SJSA1 (cell line): ENCODE data around the gene GLRX. TPM values are rescaled to one million over a fixed set of nuclear protein-coding genes. Genes with fewer than 3 reads are reported as not detected.
A peak's percentile ranks its signal among the peaks of the same experiment; 100 is the strongest.
"Not testable (repeated sequence)": the region's sequence is repeated elsewhere in the genome, so short reads cannot be mapped to it uniquely, and the experiment has no call there.

Experiments
- DNase-seq, 2 experiments: peaks; one replicate each; pipeline ENCODE4 v3.0.0-alpha.2; 2015 to 2020; ENCODE audit warnings: low spot score in 2 of 2, low read depth in 1 of 2
- H3K27ac ChIP-seq: fragments of 250-450 bp; sonication (Bioruptor Pico); 2 replicates; pipeline ENCODE4 v1.5.1; 2020; ENCODE audit warnings: mild to moderate bottlenecking, moderate library complexity
- H3K27me3 ChIP-seq: fragments of 250-450 bp; sonication (Bioruptor Pico); replicated peaks from 2 replicates; pipeline ENCODE4 v1.5.1; 2020; ENCODE audit warnings: mild to moderate bottlenecking, moderate library complexity
- H3K36me3 ChIP-seq: fragments of 250-450 bp; sonication (Bioruptor Pico); 2 replicates; pipeline ENCODE4 v1.5.1; 2020; ENCODE audit warnings: mild to moderate bottlenecking
- H3K4me1 ChIP-seq: fragments of 250-450 bp; sonication (Bioruptor Pico); replicated peaks from 2 replicates; pipeline ENCODE4 v1.6.1; 2021; ENCODE audit warnings: mild to moderate bottlenecking
- H3K4me3 ChIP-seq: fragments of 250-450 bp; sonication (Bioruptor Pico); 2 replicates; pipeline ENCODE4 v1.5.1; 2020; ENCODE audit warnings: mild to moderate bottlenecking
- H3K9me3 ChIP-seq: fragments of 250-450 bp; sonication (Bioruptor Pico); replicated peaks from 2 replicates; pipeline ENCODE4 v1.5.1; 2020; ENCODE audit warnings: mild to moderate bottlenecking
- total RNA-seq: library from RNA; depleted of rRNA; stranded (reverse); fragments of >200 nt; shearing (Covaris generic); gene quantifications from 2 replicates; pipeline ENCODE4 v1.2.3, GENCODE V29; 2014

The GLRX gene
- total RNA-seq, 1 experiment from 2014 or later: 18.1 TPM

DNA sequence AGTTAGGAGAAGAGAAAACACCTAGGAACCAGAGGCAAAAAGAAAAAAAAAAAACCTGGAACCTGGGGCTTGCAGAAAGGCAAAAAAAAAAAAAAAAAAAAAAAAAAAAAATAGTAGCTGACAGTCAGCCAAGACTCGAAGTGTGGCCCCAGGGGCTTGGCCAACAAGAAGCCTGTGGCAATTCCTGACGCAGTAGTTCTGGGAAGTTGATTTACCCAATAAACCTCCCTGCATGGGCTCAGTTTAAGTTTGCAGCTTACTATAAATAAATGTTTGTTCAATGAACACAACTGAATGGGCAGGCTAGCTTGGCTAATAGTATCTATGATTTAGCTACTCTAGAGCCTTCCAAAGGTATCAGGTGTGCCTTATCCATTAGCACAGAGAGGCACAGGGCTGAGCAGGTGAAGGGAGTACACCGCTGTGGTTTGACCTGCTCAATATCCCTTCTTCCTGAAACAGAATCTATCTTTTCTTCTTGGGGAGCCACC lies 21.3 kb upstream of the GLRX start:
- Histone ChIP-seq H3K27me3 (no peaks in the 10 kb centered on the region), H3K9me3 (no peaks in the 10 kb centered on the region), H3K27ac (no peak overlapping the region), H3K4me1 (peaks cover 9% of the 10 kb centered on the region), H3K4me3 (no peak overlapping the region), H3K36me3 (no peaks in the 10 kb centered on the region)
- DNase-seq: no peak

DNA sequence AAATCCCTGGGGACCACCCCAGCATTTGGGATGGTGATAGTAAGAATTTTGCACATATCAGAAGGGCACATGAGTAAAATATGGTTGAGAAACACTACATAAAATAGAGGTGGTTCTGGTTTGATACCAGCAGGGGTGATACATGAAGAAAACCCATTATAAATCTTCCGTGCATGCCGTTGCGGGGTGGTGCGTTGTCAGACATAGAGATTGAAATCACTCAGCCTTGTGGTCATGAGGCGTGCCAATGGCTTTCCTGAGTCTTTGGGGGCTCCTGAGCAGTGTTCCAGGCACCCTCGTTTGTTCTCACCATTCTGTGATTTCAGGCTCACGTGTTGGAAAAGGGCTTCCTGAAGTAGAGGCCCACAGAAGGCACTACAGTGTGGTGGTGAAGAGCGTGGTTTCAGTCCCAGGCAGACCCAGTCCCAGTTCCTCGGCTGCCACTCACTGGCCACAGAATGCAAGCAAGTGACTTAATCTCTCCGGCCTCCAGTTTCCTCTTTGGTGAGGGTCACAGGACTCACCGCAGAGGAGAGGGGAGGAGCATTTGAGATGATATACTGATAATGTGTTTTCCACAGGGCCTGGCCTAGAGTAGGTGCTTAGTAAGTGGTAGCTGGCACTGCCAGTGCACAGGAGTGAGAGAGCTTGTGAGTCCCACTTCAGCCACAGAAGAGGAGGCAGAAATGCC lies 20.5 kb upstream of the GLRX start:
- H3K36me3 ChIP-seq: no peaks in the 10 kb centered on the region
- DNase-seq: peak; percentile 76 to 81
- H3K4me3 ChIP-seq: no peak overlapping the region
- H3K9me3 ChIP-seq: no peaks in the 10 kb centered on the region
- H3K4me1 ChIP-seq: peaks cover 9% of the 10 kb centered on the region
- no peaks in the 10 kb centered on the region for H3K27me3 ChIP-seq
- H3K27ac ChIP-seq: peak overlapping the region; percentile 3

DNA sequence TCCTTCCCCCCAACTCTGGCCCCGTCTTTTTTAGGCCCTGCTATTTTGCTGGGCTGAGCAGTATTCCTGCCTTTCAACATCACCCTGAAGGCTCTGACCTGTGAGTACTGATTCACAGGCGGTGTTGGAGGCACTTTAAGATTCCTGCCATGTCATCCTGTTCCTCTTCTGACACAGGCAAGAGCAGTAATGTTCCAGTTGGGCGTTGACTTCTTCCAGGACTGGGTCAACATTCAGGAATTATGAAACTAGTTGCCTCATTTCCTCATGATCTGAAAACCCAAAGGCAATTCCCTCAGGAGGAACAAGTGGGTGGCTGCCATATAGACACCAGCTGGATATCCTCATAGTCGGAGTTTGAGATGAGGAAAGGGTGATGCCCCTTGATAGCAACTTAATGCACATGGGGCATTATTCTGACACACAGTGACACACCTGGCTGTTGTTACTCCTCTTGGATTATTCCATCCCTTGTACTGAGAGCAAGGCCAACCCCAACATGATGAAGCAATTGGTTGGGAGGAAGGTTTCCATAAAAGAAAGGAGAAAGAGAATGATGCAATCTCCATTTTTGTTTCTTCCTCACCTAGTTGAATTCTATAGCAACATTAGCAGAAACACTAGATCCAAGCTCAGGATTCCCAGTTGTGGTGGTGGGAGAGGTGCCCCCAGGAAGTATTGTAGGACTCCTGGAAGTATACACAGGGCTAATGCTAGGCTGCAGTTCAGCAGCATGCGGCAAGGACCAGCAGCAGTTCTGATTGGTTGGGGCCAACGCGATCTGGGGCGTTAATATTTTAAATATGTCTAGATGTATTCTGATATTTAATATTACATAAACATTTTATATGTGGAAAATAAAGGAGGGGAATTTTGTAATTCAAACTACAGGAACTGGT lies 19.6 kb upstream of the GLRX start:
- H3K4me3 ChIP-seq: no peak overlapping the region
- no peaks in the 10 kb centered on the region for H3K36me3 ChIP-seq
- H3K27ac ChIP-seq: no peak overlapping the region
- peaks cover 9% of the 10 kb centered on the region for H3K4me1 ChIP-seq
- no peaks in the 10 kb centered on the region for H3K27me3 ChIP-seq
- no peaks in the 10 kb centered on the region for H3K9me3 ChIP-seq
- DNase-seq: no peak

DNA sequence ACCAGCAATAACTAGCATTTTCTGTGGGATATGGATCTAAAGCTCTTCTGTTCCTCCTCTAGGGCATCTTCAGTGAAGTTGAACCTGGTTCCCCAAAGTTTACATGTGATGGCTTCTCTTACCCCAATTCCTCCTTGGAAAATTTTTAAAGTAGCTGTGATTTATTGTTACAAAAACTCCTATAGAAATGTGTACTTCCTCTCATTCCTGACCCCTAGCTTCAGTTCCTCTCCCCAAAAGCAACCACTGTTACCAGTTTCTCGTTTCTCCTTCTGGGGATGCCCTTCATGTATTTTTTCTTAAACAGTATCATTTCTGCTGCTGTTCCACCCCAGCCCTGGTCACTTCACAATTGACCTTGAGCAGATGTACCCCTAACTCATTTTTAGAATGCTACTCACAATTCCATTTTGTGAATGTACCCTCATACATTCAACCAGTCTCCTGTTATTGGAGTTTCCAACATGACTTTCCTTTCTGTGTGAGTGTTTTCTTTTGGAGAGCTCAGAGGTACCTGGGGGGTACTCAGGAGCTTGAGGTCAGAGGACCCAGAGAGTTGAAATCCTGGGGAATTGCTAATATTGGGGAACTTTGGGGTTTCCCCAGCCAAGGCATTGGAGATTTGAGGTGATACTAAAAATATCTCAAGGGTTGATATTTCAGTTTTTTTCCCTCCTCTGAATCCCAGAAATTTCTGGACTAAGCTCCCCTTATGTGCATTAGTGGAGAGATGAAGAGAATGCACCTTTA lies 18.6 kb upstream of the GLRX start:
- no peaks in the 10 kb centered on the region for H3K9me3 ChIP-seq
- H3K4me3 ChIP-seq: no peak overlapping the region
- H3K27ac ChIP-seq: no peak overlapping the region
- no peak for DNase-seq
- H3K36me3 ChIP-seq: no peaks in the 10 kb centered on the region
- H3K27me3 ChIP-seq: no peaks in the 10 kb centered on the region
- H3K4me1 ChIP-seq: peaks cover 14% of the 10 kb centered on the region

DNA sequence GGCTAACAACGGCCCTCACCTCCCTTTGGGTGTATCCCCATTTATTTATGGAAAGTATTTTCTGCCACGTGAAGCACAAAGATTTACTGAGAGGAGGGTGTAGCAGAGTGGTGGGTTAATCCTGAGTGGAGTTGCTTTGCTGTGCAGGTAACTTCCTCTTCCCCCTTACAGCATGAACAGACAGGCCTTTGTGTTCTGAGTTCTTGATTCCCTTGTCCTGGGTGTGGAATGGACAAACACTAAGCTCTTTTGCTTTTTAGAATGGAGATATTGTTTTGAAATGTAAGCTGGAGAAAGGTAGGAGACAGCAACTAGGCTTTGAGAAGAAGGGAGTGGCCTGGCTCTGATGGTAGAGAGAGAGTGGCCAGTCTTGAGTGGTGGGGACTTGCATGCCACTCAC lies 17.1 kb upstream of the GLRX start:
- Histone ChIP-seq H3K4me3 (no peak overlapping the region), H3K27me3 (no peaks in the 10 kb centered on the region), H3K36me3 (no peaks in the 10 kb centered on the region), H3K4me1 (peaks cover 25% of the 10 kb centered on the region), H3K27ac (no peak overlapping the region), H3K9me3 (no peaks in the 10 kb centered on the region)
- no peak for DNase-seq

DNA sequence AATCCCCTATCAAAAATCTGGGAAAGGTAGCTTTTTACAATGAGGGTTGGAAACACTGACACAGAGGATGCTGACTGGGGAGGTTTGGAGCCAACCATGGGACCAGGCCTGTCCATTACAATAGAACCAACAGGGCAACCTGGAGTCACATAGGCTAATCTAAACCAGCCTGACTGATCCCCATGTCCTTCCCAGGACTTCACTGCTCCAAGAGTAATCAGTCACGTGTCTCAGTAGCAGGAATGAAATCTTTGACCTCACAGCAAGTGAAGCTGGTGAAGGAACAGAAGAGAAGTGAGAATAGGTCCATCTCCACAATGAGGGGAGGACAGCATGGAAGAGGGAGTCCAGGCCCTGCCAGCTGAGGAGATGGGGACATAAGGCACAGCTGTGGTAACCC lies 16.0 kb upstream of the GLRX start:
- Histone ChIP-seq H3K36me3 (no peaks in the 10 kb centered on the region), H3K27ac (no peak overlapping the region), H3K9me3 (no peaks in the 10 kb centered on the region), H3K4me3 (no peak overlapping the region), H3K27me3 (no peaks in the 10 kb centered on the region), H3K4me1 (peaks cover 33% of the 10 kb centered on the region)
- no peak for DNase-seq

DNA sequence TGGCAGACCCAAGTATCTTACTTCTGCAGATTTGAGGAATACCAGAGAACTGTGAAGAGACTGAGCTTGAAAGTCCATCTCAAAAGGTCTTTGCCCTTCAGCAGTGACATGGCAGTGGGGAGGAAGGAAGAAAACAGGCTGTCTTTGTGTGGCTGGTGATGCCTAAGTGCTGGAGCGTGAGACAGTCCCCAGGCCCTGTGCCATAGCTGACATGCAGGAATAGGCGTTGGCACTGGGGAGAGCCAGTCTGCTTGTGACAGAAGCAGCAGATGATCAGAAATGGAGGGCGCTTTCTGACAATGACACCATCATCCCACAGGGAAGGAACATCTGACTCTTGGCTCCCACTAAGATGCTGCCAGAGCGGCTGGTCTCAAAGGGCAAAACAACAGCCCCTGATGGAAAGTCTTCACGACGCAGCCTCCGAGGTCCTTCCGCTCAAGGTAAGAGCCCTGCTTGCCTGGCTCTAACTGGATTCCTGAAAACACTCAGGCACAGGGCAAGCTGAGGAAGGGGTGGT lies 15.5 kb upstream of the GLRX start:
- Histone ChIP-seq H3K4me1 (peaks cover 28% of the 10 kb centered on the region), H3K4me3 (no peak overlapping the region), H3K27me3 (no peaks in the 10 kb centered on the region), H3K36me3 (no peaks in the 10 kb centered on the region), H3K27ac (no peak overlapping the region), H3K9me3 (no peaks in the 10 kb centered on the region)
- no peak for DNase-seq

DNA sequence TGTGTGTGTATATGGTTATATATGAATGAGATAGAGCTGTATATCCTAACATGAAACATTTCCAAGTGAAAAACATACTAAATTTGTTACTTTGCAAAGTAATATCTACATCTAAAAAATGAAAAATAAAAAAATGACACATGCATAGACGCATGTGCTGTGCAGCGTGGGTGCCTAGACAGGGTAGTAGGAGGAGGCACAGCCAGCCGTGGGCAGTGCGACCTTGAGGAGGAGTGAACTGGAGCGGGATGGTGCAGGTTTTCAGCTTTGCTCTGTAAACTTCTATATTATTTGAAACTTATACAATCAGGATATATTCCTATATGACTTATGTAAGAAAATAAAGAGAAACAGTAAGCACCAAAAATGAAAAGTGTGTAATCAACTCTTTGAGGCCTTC lies 15.0 kb upstream of the GLRX start:
- H3K4me1 ChIP-seq: peaks cover 24% of the 10 kb centered on the region
- H3K36me3 ChIP-seq: no peaks in the 10 kb centered on the region
- H3K27ac ChIP-seq: no peak overlapping the region
- no peaks in the 10 kb centered on the region for H3K27me3 ChIP-seq
- DNase-seq: no peak
- H3K9me3 ChIP-seq: no peaks in the 10 kb centered on the region
- H3K4me3 ChIP-seq: no peak overlapping the region

DNA sequence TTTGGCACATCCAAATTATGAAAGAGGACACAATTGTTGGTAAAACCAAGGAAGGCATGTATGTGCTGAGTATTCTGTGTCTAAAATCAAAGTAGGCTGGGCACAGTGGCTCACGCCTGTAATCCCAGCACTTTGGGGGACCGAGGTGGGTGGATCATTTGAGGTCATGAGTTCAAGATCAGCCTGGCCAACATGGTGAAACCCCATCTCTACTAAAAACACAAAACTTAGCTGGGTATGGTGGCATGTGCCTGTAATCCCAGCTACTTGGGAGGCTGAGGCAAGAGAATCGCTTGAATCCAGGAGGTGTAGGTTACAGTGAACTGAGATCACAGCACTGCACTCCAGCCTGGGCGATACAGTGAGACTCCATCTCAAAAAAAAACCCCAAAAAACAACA lies 14.4 kb upstream of the GLRX start:
- H3K27ac ChIP-seq, H3K9me3 ChIP-seq, H3K27me3 ChIP-seq, DNase-seq, H3K36me3 ChIP-seq, H3K4me3 ChIP-seq: not testable (repeated sequence)
- H3K4me1 ChIP-seq: peaks cover 24% of the 10 kb centered on the region

DNA sequence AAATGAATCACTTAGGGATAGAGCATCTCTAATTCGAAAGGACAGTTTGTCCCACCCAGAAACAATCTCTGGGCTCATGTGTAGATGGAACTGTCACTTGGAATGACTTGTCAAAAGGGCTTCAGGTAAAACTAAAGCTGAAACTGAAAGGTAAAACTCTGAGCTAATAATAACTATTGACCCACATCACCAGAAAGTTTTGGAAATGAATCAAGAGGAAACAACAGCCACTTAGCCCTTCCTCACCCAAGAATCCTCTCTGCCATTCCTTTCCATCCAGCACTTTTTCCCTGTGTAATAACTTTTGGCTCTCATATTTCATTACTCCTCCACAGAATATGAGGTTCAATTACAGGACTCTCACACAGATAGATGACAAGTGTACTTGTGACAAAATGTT lies 14.0 kb upstream of the GLRX start:
- DNase-seq: no peak
- H3K27me3 ChIP-seq: no peaks in the 10 kb centered on the region
- H3K9me3 ChIP-seq: no peaks in the 10 kb centered on the region
- peaks cover 24% of the 10 kb centered on the region for H3K4me1 ChIP-seq
- no peak overlapping the region for H3K4me3 ChIP-seq
- H3K36me3 ChIP-seq: no peaks in the 10 kb centered on the region
- no peak overlapping the region for H3K27ac ChIP-seq

DNA sequence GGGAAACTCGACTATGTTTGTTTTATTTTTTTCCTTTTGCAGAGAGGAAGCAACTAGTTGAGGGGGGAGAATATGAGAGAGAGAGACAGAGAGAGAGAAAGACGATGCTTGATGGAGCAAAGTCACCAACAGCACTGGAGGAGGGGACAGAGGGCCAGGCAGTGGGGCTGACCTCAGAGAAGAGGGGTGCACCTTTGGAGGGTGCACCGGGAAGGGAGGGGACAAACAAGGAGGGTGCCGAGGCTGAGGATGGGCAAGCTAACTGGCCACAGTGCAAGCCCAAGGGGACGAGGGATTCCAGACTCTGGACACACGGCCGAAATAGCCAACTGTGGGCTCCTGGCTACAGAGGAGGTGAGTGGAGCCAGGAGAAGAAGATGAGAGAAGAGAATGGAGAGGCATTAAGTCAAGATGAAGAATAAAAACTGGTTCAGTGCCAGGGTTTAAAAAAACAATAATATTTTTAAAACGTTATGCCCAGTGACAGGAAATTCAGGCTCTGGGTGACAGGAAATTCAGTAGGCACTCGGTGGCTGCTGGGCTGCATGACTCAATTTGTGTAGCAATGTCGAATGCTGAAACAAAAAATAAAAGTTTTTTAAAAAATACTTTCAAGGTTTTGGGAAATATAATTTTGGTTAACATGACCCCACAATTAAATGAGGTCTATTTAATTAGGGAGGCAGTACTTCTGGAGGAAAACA lies 13.3 kb upstream of the GLRX start:
- H3K27me3 ChIP-seq: no peaks in the 10 kb centered on the region
- no peaks in the 10 kb centered on the region for H3K9me3 ChIP-seq
- no peak for DNase-seq
- H3K27ac ChIP-seq: no peak overlapping the region
- no peaks in the 10 kb centered on the region for H3K36me3 ChIP-seq
- no peak overlapping the region for H3K4me3 ChIP-seq
- peaks cover 24% of the 10 kb centered on the region for H3K4me1 ChIP-seq

DNA sequence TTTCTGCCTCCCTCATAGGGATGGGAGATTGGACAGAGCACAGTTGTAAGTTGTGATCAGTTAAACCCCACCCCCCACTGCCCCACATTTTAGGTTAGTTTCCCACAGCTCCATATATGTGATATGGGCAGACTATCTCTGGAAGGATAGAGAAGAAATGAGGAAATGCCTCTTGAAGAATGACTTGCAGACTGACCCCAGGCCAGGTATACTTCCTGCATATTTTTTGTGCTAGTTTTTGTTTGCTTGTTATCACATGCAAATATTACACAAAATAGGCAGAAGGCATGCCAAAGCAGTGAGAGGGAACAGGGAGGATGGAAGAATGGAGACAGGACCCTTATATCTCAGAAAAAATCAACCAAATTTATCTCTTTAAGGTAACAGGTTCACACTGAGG lies 10.1 kb upstream of the GLRX start:
- Histone ChIP-seq H3K27me3 (no peaks in the 10 kb centered on the region), H3K4me1 (peaks cover 24% of the 10 kb centered on the region), H3K27ac (no peak overlapping the region), H3K9me3 (no peaks in the 10 kb centered on the region), H3K4me3 (no peak overlapping the region), H3K36me3 (no peaks in the 10 kb centered on the region)
- no peak for DNase-seq

DNA sequence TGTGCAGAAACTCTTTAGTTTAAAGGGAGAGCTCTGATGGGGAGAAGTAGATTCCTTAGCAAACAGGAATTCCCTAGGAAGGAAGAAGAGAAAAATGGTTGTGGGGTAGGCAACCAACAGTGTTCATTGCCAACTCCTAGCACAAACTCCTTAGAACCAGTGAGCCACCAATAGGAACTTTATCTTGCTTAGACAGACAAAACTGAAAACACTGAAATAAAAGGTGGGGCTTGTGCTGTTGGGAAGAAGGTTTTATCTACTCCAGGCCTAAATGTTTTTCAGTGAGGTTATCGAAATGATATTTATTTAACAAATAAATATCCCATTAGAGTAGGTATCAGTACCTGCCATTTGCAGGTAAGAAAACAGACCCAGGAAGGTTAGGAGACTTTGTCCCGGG lies 7.7 kb upstream of the GLRX start:
- Histone ChIP-seq H3K36me3 (no peaks in the 10 kb centered on the region), H3K9me3 (no peaks in the 10 kb centered on the region), H3K4me3 (no peak overlapping the region), H3K4me1 (peaks cover 10% of the 10 kb centered on the region), H3K27me3 (no peaks in the 10 kb centered on the region), H3K27ac (no peak overlapping the region)
- DNase-seq: no peak
